SK-N-SH (cell line): ENCODE measurements around the gene NTN5. TPM values are rescaled to one million over a fixed set of nuclear protein-coding genes. Genes with fewer than 3 reads are reported as not detected.

Experiments
- CTCF ChIA-PET: fragments of 300-600, 350-600 bp; formaldehyde crosslinking; extraction: SDS; loops from one replicate; lab custom pipeline; 2021; lab: Yijun Ruan, JAX
- POLR2A ChIA-PET: fragments of 350-600 bp; sonication (Branson Sonifier 250); formaldehyde crosslinking; extraction: SDS; loops from one replicate; lab custom pipeline; 2020; ENCODE audit warnings: antibody characterized with exemption, inconsistent platforms; lab: Yijun Ruan, JAX
- DNase-seq: peaks from one replicate; pipeline ENCODE4 v3.0.0; 2012
- H2AFZ ChIP-seq: fragments of 200-600 bp; sonication (generic); 2 replicates; pipeline ENCODE4 v1.8.1; 2016; ENCODE audit warnings: antibody characterized with exemption, mild to moderate bottlenecking, low read depth
- H3F3A ChIP-seq: fragments of 200-600 bp; sonication (generic); replicated peaks from 2 replicates; pipeline ENCODE3; 2016; ENCODE audit warnings: antibody characterized with exemption, mild to moderate bottlenecking; ENCODE audit not compliant: insufficient read depth
- H3K27ac ChIP-seq, 2 experiments: fragments of 200-500 bp in 1 of 2; fragments of 200-600 bp in 1 of 2; sonication (Bioruptor generic) in 1 of 2; sonication (generic), shearing (Covaris generic) in 1 of 2; 2 replicates each; pipeline versions ENCODE4 v1.5.1 to v1.6.1; 2014 to 2016; ENCODE audit warnings: low read depth in 2 of 2, inconsistent platforms in 1 of 2, low read length in 1 of 2, mild to moderate bottlenecking in 1 of 2, mixed read lengths in 1 of 2
- H3K27me3 ChIP-seq: fragments of 200-600 bp; sonication (generic), shearing (Covaris generic); 2 replicates; pipeline ENCODE4 v1.6.1; 2016; ENCODE audit warnings: mixed run types; ENCODE audit not compliant: insufficient read depth
- H3K36me3 ChIP-seq, 2 experiments: fragments of 200-500 bp in 1 of 2; fragments of 200-600 bp in 1 of 2; sonication (Bioruptor generic) in 1 of 2; sonication (generic) in 1 of 2; replicated peaks in 1 of 2; 2 replicates each; pipeline versions ENCODE3 to v1.5.1; 2014 to 2016; ENCODE audit warnings: low read length in 1 of 2, mild to moderate bottlenecking in 1 of 2; ENCODE audit not compliant: insufficient read depth in 2 of 2, control insufficient read depth in 1 of 2
- H3K4me1 ChIP-seq, 2 experiments: fragments of 200-500 bp in 1 of 2; fragments of 200-600 bp in 1 of 2; sonication (Bioruptor generic) in 1 of 2; sonication (generic), shearing (Covaris generic) in 1 of 2; 2 replicates each; pipeline versions ENCODE4 v1.5.1 to v1.6.1; 2014 to 2016; ENCODE audit warnings: low read depth in 1 of 2, low read length in 1 of 2, mixed run types in 1 of 2; ENCODE audit not compliant: insufficient read depth in 2 of 2, control insufficient read depth in 1 of 2
- H3K4me2 ChIP-seq: fragments of 200-600 bp; sonication (generic), shearing (Covaris generic); 2 replicates; pipeline ENCODE4 v1.6.1; 2017; ENCODE audit warnings: mixed run types
- H3K4me3 ChIP-seq, 2 experiments: fragments of 200-500 bp in 1 of 2; fragments of 200-600 bp in 1 of 2; sonication (Bioruptor generic) in 1 of 2; sonication (generic), shearing (Covaris generic) in 1 of 2; 2 replicates each; pipeline versions ENCODE4 v1.5.1 to v1.8.1; 2014 to 2016; ENCODE audit warnings: low read depth in 2 of 2, inconsistent platforms in 1 of 2, low read length in 1 of 2, mild to moderate bottlenecking in 1 of 2, mixed read lengths in 1 of 2, moderate library complexity in 1 of 2
- H3K79me2 ChIP-seq: fragments of 200-600 bp; sonication (generic); 2 replicates; pipeline ENCODE4 v1.8.1; 2017; ENCODE audit warnings: mild to moderate bottlenecking; ENCODE audit not compliant: insufficient read depth
- H3K9ac ChIP-seq: fragments of 200-600 bp; sonication (generic); 2 replicates; pipeline ENCODE4 v1.6.1; 2017; ENCODE audit warnings: mixed run types
- H3K9me2 ChIP-seq: fragments of 200-600 bp; sonication (generic); 2 replicates; pipeline ENCODE4 v1.6.1; 2017; ENCODE audit warnings: mixed run types
- H3K9me3 ChIP-seq: fragments of 200-600 bp; sonication (generic); 2 replicates; pipeline ENCODE4 v1.6.1; 2017; ENCODE audit warnings: mixed run types, mild to moderate bottlenecking, moderate library complexity
- H4K20me1 ChIP-seq: fragments of 200-600 bp; sonication (generic); 2 replicates; pipeline ENCODE4 v1.6.1; 2017; ENCODE audit warnings: mild to moderate bottlenecking, mixed run types; ENCODE audit not compliant: insufficient read depth
- ELF1 ChIP-seq: IDR thresholded peaks from 2 replicates; pipeline ENCODE4 v1.4.0; 2012
- EZH2phosphoT487 ChIP-seq: fragments of 200-600 bp; sonication (generic); IDR thresholded peaks from 2 replicates; pipeline ENCODE4 v1.6.1; 2017; ENCODE audit warnings: low read depth, mixed run types, mild to moderate bottlenecking, antibody characterized with exemption, moderate library complexity, borderline replicate concordance
- FOSL2 ChIP-seq: IDR thresholded peaks from 2 replicates; pipeline ENCODE4 v1.4.0; 2012; ENCODE audit warnings: low read depth, mild to moderate bottlenecking, moderate library complexity, borderline replicate concordance
- FOXJ3 ChIP-seq: sonication (generic); formaldehyde crosslinking; IDR thresholded peaks from 2 replicates; pipeline ENCODE4 v1.5.1; 2020; ENCODE audit warnings: mild to moderate bottlenecking, missing genetic modification reagents
- MEF2A ChIP-seq: IDR thresholded peaks from 2 replicates; pipeline ENCODE4 v1.4.0; 2012; ENCODE audit warnings: low read depth, borderline replicate concordance
- MXI1 ChIP-seq: IDR thresholded peaks from 2 replicates; pipeline ENCODE4 v1.6.1; 2012; ENCODE audit warnings: mild to moderate bottlenecking, low read depth, low read length, improper control_type of control experiment
- NRF1 ChIP-seq: IDR thresholded peaks from 2 replicates; pipeline ENCODE4 v1.6.1; 2012; ENCODE audit warnings: low read depth, mild to moderate bottlenecking, low read length
- POLR2AphosphoS5 ChIP-seq: IDR thresholded peaks from 2 replicates; pipeline ENCODE4 v1.6.1; 2012; ENCODE audit warnings: low read depth, low read length
- REST ChIP-seq: IDR thresholded peaks from 2 replicates; pipeline ENCODE4 v1.6.1; 2012; ENCODE audit warnings: mild to moderate bottlenecking, low read depth, low read length, moderate library complexity
- RXRA ChIP-seq: IDR thresholded peaks from 2 replicates; pipeline ENCODE4 v1.4.0; 2012; ENCODE audit warnings: low read depth, mild to moderate bottlenecking, borderline replicate concordance
- SIN3A ChIP-seq: IDR thresholded peaks from 2 replicates; pipeline ENCODE4 v1.6.1; 2012; ENCODE audit warnings: low read depth, mild to moderate bottlenecking, low read length, moderate library complexity, borderline replicate concordance
- SMC3 ChIP-seq: IDR thresholded peaks from 2 replicates; pipeline ENCODE4 v1.6.1; 2012; ENCODE audit warnings: low read depth, low read length, improper control_type of control experiment
- TEAD4 ChIP-seq: IDR thresholded peaks from 2 replicates; pipeline ENCODE4 v1.4.0; 2012; ENCODE audit warnings: mild to moderate bottlenecking, borderline replicate concordance; ENCODE audit not compliant: insufficient read depth
- WGBS: methylation state at CpG from one replicate; pipeline ENCODE4 v1.1.6; 2017; ENCODE audit warnings: low lambda C conversion rate; 5-methylcytosine and 5-hydroxymethylcytosine counted together
- polyA plus RNA-seq, 3 experiments: library from polyadenylated mRNA; depleted of rRNA; stranded (reverse); fragments of >200 nt; gene quantifications; 2 replicates each; pipeline ENCODE4 v1.2.3, GENCODE V29; 2012
- TF ChIP-seq, protein P1 (sequence below): IDR thresholded peaks from 2 replicates; pipeline ENCODE4 v1.4.0; 2012; ENCODE audit warnings: low read depth, borderline replicate concordance
- TF ChIP-seq, protein P2 (sequence below): IDR thresholded peaks from 2 replicates; pipeline ENCODE4 v1.4.0; 2012; ENCODE audit warnings: low read depth
- TF ChIP-seq, protein P3 (sequence below): IDR thresholded peaks from 2 replicates; pipeline ENCODE4; 2012
- TF ChIP-seq, protein P4 (sequence below): fragments of 150-350 bp; IDR thresholded peaks from 2 replicates; pipeline ENCODE4 v1.6.1; 2016; ENCODE audit warnings: mild to moderate bottlenecking, low read depth, low read length

The NTN5 gene
- polyA plus RNA-seq, 1 of the 3 experiments (the other 2 are of a cell fraction): 0.74 TPM

DNA sequence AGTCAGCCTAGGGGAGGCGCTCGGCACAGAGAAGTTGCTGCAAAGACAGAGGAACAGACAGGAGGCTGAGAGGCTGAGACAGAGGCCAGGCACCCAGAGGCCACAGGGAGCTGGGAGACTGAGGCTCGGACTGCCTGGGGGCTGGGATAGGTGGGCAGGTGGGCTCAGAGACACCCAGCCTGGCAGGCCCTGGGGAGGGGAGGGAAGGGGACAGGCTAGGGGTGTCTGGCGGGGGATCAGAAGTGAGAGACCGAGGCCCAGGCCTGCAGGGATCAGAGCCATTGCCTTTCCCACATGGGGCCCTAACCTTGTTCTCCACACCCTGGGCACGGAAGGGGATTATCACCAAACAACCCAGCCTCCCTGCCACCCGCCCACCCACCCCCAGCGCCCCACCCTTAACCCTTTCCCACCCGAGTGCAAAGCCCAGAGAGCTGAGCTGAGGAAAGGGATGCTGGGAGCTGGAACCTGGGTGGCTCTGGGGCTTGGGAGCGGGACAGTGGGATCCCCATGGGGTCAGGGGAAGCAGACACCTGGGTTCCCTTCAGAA, 1.3 kb downstream of the NTN5 start:
- Histone ChIP-seq H3K4me2 (no peak overlapping the region), H3K79me2 (no peaks in the 10 kb centered on the region), H3K36me3 (no peaks in the 10 kb centered on the region), H3K27me3 (no peaks in the 10 kb centered on the region), H4K20me1 (no peaks in the 10 kb centered on the region), H3F3A (no peaks in the 10 kb centered on the region), H3K9ac (no peak overlapping the region), H3K27ac (no peak overlapping the region), H3K4me3 (no peak overlapping the region), H3K4me1 (peaks cover 0 to 8% of the 10 kb centered on the region in 2 experiments; a peak in 1 of 4 replicates), H2AFZ (no peak overlapping the region), H3K9me3 (no peaks in the 10 kb centered on the region), H3K9me2 (no peaks in the 10 kb centered on the region)
- ChIA-PET POLR2A (no interaction called here), CTCF (interaction anchor here (1.5 kb wide), 1 partner anchor 26 kb away, joined by 4 read pairs; the partner anchor contains the start of gene CA11)
- TF ChIP-seq, protein P1, sequence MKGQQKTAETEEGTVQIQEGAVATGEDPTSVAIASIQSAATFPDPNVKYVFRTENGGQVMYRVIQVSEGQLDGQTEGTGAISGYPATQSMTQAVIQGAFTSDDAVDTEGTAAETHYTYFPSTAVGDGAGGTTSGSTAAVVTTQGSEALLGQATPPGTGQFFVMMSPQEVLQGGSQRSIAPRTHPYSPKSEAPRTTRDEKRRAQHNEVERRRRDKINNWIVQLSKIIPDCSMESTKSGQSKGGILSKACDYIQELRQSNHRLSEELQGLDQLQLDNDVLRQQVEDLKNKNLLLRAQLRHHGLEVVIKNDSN: no peak
- TF ChIP-seq NRF1: no peak
- no peak for TF ChIP-seq MEF2A
- TF ChIP-seq, protein P2, sequence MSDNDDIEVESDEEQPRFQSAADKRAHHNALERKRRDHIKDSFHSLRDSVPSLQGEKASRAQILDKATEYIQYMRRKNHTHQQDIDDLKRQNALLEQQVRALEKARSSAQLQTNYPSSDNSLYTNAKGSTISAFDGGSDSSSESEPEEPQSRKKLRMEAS: no peak
- no peak for DNase-seq
- WGBS: 71% methylated on average over 9 of the region's 10 CpGs

- ChIA-PET POLR2A (no interaction called here), CTCF (interaction anchor here (1.5 kb wide), 1 partner anchor 25 kb away, joined by 4 read pairs; the partner anchor contains the start of gene CA11)
- no peaks in the 10 kb centered on the region for H3K9me2 ChIP-seq
- no peak for TF ChIP-seq SIN3A
- TF ChIP-seq REST: no peak
- TF ChIP-seq RXRA: no peak
- TF ChIP-seq MXI1: no peak
- no peak for TF ChIP-seq TEAD4
- TF ChIP-seq FOXJ3 (CRISPR knock-in tag): no peak
- no peak for TF ChIP-seq POLR2AphosphoS5
- TF ChIP-seq ELF1: no peak
- TF ChIP-seq EZH2phosphoT487: no peak
- TF ChIP-seq SMC3: no peak
- no peak for TF ChIP-seq FOSL2
- TF ChIP-seq, protein P3, sequence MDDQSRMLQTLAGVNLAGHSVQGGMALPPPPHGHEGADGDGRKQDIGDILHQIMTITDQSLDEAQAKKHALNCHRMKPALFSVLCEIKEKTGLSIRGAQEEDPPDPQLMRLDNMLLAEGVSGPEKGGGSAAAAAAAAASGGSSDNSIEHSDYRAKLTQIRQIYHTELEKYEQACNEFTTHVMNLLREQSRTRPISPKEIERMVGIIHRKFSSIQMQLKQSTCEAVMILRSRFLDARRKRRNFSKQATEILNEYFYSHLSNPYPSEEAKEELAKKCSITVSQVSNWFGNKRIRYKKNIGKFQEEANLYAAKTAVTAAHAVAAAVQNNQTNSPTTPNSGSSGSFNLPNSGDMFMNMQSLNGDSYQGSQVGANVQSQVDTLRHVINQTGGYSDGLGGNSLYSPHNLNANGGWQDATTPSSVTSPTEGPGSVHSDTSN: no peak
- TF ChIP-seq, protein P4, sequence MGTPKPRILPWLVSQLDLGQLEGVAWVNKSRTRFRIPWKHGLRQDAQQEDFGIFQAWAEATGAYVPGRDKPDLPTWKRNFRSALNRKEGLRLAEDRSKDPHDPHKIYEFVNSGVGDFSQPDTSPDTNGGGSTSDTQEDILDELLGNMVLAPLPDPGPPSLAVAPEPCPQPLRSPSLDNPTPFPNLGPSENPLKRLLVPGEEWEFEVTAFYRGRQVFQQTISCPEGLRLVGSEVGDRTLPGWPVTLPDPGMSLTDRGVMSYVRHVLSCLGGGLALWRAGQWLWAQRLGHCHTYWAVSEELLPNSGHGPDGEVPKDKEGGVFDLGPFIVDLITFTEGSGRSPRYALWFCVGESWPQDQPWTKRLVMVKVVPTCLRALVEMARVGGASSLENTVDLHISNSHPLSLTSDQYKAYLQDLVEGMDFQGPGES: no peak
- TF ChIP-seq NRF1: no peak
Measured at GRCh38 chr19:48670699-48671445, 1.9 kb downstream of the NTN5 start.

More at GRCh38 chr19:48670699-48671445, 1.9 kb downstream of the NTN5 start:
- 88% methylated on average over 14 of the region's 21 CpGs for WGBS
- Histone ChIP-seq H3K9me3 (no peaks in the 10 kb centered on the region), H3K36me3 (no peaks in the 10 kb centered on the region), H2AFZ (no peak overlapping the region), H3K79me2 (no peaks in the 10 kb centered on the region), H3K4me3 (no peak overlapping the region), H3K27me3 (no peaks in the 10 kb centered on the region), H4K20me1 (no peaks in the 10 kb centered on the region), H3K4me2 (no peak overlapping the region), H3F3A (no peaks in the 10 kb centered on the region), H3K4me1 (peaks cover 0 to 8% of the 10 kb centered on the region in 2 experiments; a peak in 1 of 4 replicates), H3K9ac (no peak overlapping the region), H3K27ac (no peak overlapping the region)
- no peak for DNase-seq
